GM12874 (cell line): ENCODE measurements around the gene AKAP11.

Experiments used
- TF ChIP-seq, protein P1 (sequence below): IDR thresholded peaks from 2 replicates; pipeline ENCODE4 v1.5.1; 2011; ENCODE audit warnings: low read depth, mild to moderate bottlenecking, control low read depth, low read length, moderate library complexity; ENCODE audit not compliant: insufficient read depth

AKAP11 gene

GRCh38 chr13:42233726-42234125, 38.2 kb upstream of the AKAP11 start:
- TF ChIP-seq, protein P1, sequence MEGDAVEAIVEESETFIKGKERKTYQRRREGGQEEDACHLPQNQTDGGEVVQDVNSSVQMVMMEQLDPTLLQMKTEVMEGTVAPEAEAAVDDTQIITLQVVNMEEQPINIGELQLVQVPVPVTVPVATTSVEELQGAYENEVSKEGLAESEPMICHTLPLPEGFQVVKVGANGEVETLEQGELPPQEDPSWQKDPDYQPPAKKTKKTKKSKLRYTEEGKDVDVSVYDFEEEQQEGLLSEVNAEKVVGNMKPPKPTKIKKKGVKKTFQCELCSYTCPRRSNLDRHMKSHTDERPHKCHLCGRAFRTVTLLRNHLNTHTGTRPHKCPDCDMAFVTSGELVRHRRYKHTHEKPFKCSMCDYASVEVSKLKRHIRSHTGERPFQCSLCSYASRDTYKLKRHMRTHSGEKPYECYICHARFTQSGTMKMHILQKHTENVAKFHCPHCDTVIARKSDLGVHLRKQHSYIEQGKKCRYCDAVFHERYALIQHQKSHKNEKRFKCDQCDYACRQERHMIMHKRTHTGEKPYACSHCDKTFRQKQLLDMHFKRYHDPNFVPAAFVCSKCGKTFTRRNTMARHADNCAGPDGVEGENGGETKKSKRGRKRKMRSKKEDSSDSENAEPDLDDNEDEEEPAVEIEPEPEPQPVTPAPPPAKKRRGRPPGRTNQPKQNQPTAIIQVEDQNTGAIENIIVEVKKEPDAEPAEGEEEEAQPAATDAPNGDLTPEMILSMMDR: no peak

- TF ChIP-seq, protein P1: no peak
Measured at GRCh38 chr13:42239161-42239560, 32.8 kb upstream of the AKAP11 start.

DNA sequence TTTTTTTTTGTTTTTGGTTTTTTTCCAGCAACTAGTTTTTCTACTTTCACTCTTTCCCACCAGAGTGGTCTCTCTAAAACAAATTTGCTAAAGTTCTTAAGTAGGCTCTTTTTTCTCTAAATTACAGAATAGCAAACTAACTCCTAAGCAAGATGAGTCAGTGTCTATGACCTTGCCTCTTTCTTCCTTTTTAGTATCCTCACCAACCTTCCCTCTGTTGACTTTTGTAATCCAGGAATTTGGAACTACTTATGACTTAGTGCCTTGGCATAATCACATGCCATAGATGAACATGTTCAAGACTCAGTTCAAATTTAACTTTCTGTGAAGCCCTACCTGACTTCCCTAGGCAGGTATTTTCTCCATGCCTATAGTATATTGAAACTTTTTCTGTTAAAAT, 32.3 kb upstream of the AKAP11 start:
- TF ChIP-seq, protein P1: no peak

- TF ChIP-seq, protein P1: no peak
Measured at GRCh38 chr13:42246541-42246940, 25.4 kb upstream of the AKAP11 start.

DNA sequence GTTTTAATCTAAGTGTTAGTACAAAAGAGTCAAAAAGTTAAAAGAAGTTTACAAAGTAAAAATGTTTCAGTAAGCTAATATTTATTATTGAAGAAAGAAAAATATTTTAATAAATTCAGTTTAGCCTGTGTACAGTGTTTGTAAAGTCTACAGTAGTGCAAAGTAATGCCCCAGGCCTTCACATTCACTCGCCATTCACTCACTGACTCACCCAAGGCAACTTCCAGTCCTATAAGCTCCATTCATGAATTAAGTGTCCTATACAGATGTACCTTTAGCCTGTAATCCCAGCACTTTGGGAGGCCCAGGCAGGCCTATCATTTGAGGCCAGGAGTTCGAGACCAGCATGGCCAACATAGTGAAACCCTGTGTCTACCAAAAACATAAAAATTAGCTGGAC, 24.1 kb upstream of the AKAP11 start:
- TF ChIP-seq, protein P1: no peak

DNA sequence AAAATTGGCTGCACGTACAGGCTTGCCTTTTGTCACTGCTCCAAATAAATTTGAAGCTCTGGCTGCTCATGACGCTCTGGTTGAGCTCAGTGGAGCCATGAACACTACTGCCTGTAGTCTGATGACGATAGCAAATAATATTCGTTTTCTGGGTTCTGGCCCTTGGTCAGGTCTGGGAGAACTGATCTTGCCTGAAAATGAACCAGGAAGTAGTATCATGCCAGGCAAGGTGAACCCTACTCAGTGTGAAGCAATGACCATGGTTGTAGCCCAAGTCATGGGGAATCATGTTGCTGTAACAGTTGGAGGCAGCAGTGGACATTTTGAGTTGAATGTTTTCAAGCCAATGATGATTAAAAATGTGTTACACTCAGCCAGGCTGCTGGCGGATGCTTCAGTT, 16.1 kb upstream of the AKAP11 start:
- TF ChIP-seq, protein P1: no peak

DNA sequence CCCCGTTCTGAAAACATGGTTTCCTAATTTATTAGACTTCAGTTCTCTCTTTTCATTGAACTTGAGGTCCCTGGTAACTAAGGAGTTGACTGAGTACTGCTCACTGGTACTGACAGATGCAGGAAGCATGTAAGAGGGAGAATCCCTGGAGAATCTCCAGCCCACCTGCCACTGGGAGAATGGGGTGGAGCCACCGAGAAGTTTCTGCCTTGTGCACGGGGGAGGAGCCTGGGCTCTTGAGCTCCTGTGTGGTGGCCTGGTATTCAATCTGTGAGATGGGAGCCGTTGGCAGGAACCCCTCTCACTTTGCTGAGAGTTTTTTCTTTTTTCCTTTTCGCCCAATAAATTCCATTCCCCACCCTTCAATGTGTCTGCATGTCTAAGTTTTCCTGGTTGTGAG, 13.2 kb upstream of the AKAP11 start:
- TF ChIP-seq, protein P1: no peak

- TF ChIP-seq, protein P1: no peak
Measured at GRCh38 chr13:42259515-42259914, 12.4 kb upstream of the AKAP11 start.
